Bronchus fibroblast of lung (primary cell): ENCODE data around the gene KLHL17. TPM values are rescaled to one million over a fixed set of nuclear protein-coding genes. Genes with fewer than 3 reads are reported as not detected.

Experiments
- total RNA-seq: library from RNA; depleted of rRNA; stranded (reverse); fragments of >200 nt; gene quantifications from 2 replicates; pipeline ENCODE4 v1.2.3, GENCODE V29; 2015

KLHL17 gene
- 9.8 and 9.9 TPM in 2 replicates for total RNA-seq

GRCh38 chr1:960363-961131 lies at the start of gene KLHL17:
KLHL17 (plus strand) TSS chr1:960584; CDS start chr1:960694, 110 bp downstream.

GRCh38 chr1:923131-923990 lies 37.0 kb upstream of the KLHL17 start, which contains the start of gene SAMD11:
SAMD11 (plus strand) TSS chr1:923923; CDS start chr1:924432, 509 bp downstream.

GRCh38 chr1:958823-959730 lies 1.3 kb upstream of the KLHL17 start, which contains the start of gene NOC2L:
NOC2L (minus strand) TSS chr1:959256; CDS start chr1:959240, 16 bp downstream.

GRCh38 chr1:966135-966703 lies 5.8 kb downstream of the KLHL17 start, which contains the start of gene PLEKHN1:
PLEKHN1 (plus strand) TSS chr1:966482; CDS start chr1:966532, 50 bp downstream.

GRCh38 chr1:981955-982558 lies 21.7 kb downstream of the KLHL17 start, which contains the start of gene PERM1:
PERM1 (minus strand) TSS chr1:982093; CDS start chr1:981029, 1,064 bp downstream.

GRCh38 chr1:999725-1000356 lies 39.5 kb downstream of the KLHL17 start, which contains the start of gene HES4:
HES4 (minus strand) TSS chr1:1000097; CDS start chr1:999973, 124 bp downstream.

GRCh38 chr1:1013105-1013921 lies 52.9 kb downstream of the KLHL17 start, which contains the start of gene ISG15:
ISG15 (plus strand) TSS chr1:1013497; CDS start chr1:1013574, 77 bp downstream.

Other genes with a start within 250 kb of the KLHL17 start
- gene SAMD11, start 36.7 kb upstream of the KLHL17 start, total RNA-seq = 1.8 and 2.5 TPM in 2 replicates
- gene NOC2L, start 1.3 kb upstream of the KLHL17 start, total RNA-seq = 83.5 and 93.8 TPM in 2 replicates
- gene PLEKHN1, start 5.9 kb downstream of the KLHL17 start, total RNA-seq = 1.2 and 1.9 TPM in 2 replicates
- gene PERM1, start 21.5 kb downstream of the KLHL17 start, total RNA-seq = not detected in 2 replicates
- gene HES4, start 39.5 kb downstream of the KLHL17 start, total RNA-seq = 4.3 and 5.5 TPM in 2 replicates
- gene ISG15, start 52.9 kb downstream of the KLHL17 start, total RNA-seq = 45.9 and 55.6 TPM in 2 replicates
- gene AGRN, start 59.5 kb downstream of the KLHL17 start, total RNA-seq = 36.4 and 39.3 TPM in 2 replicates
- not detected in 2 replicates for gene RNF223, start 113.7 kb downstream of the KLHL17 start, total RNA-seq
- 13.8 and 14.7 TPM in 2 replicates for gene C1orf159, start 155.5 kb downstream of the KLHL17 start, total RNA-seq
- gene TTLL10, start 213.3 kb downstream of the KLHL17 start, total RNA-seq = not detected in 2 replicates
- 0.34 TPM in 1 of 2 replicates, not detected in the other for gene TNFRSF18, start 246.0 kb downstream of the KLHL17 start, total RNA-seq